SU-DHL-6 (cell line): ENCODE results near the gene EZH1.
"Not testable (repeated sequence)": the region's sequence is repeated elsewhere in the genome, so short reads cannot be mapped to it uniquely, and the experiment has no call there.

Experiments used
- H2AFZ ChIP-seq: fragments of 200-600 bp; sonication (generic); 2 replicates; pipeline ENCODE4 v1.6.1; 2014; ENCODE audit warnings: low read depth, mild to moderate bottlenecking, moderate library complexity, mixed read lengths, antibody characterized with exemption, low read length; ENCODE audit not compliant: severe bottlenecking
- H3F3A ChIP-seq: fragments of 200-600 bp; shearing (Covaris generic); 2 replicates; pipeline ENCODE4 v1.6.0; 2016; ENCODE audit warnings: antibody characterized with exemption, mild to moderate bottlenecking; ENCODE audit not compliant: insufficient read depth
- H3K27ac ChIP-seq: fragments of 200-600 bp; sonication (generic); 2 replicates; pipeline ENCODE4 v1.5.1; 2016; ENCODE audit warnings: low read depth, mild to moderate bottlenecking, low read length, moderate library complexity, mixed read lengths
- H3K27me3 ChIP-seq: fragments of 200-600 bp; sonication (generic), shearing (Covaris generic); 2 replicates; pipeline ENCODE4 v1.6.0; 2014; ENCODE audit warnings: mild to moderate bottlenecking, low read length
- H3K36me3 ChIP-seq: fragments of 200-600 bp; sonication (generic); 2 replicates; pipeline ENCODE4 v1.6.1; 2014; ENCODE audit warnings: mild to moderate bottlenecking, low read length, mixed read lengths
- H3K4me2 ChIP-seq: fragments of 300-600, 200-600 bp; shearing (Covaris generic), sonication (generic); 2 replicates; pipeline ENCODE4 v1.6.0; 2014; ENCODE audit warnings: low read length, low read depth, mild to moderate bottlenecking; ENCODE audit not compliant: poor library complexity, severe bottlenecking
- H3K4me3 ChIP-seq: fragments of 200-600 bp; sonication (generic); 2 replicates; pipeline ENCODE4 v1.5.1; 2014; ENCODE audit warnings: antibody characterized with exemption, low read length, mild to moderate bottlenecking, mixed read lengths; ENCODE audit not compliant: insufficient read depth, poor library complexity, severe bottlenecking
- H3K79me2 ChIP-seq: fragments of 200-600 bp; sonication (generic); 2 replicates; pipeline ENCODE4 v1.6.1; 2014; ENCODE audit warnings: mild to moderate bottlenecking, low read length, moderate library complexity; ENCODE audit not compliant: insufficient read depth
- H3K9ac ChIP-seq: fragments of 200-600 bp; sonication (generic); 2 replicates; pipeline ENCODE4 v1.7.0; 2014; ENCODE audit warnings: mild to moderate bottlenecking, low read length
- H3K9me2 ChIP-seq: fragments of 200-600 bp; sonication (generic); replicated peaks from 2 replicates; pipeline ENCODE4 v1.6.1; 2014; ENCODE audit warnings: low read length; ENCODE audit not compliant: insufficient read depth
- H3K9me3 ChIP-seq: fragments of 200-600 bp; sonication (generic); 2 replicates; pipeline ENCODE4 v1.6.1; 2014; ENCODE audit warnings: low read length, mixed read lengths; ENCODE audit not compliant: insufficient read depth
- H4K20me1 ChIP-seq: fragments of 200-600 bp; sonication (generic); 2 replicates; pipeline ENCODE4 v1.6.1; 2014; ENCODE audit warnings: low read depth, mild to moderate bottlenecking, antibody characterized with exemption, low read length, moderate library complexity, mixed read lengths
- EZH2phosphoT487 ChIP-seq: fragments of 200-600 bp; sonication (generic), shearing (Covaris generic); conservative IDR thresholded peaks from 2 replicates; pipeline ENCODE4 v1.6.1; 2018; ENCODE audit warnings: mild to moderate bottlenecking, antibody characterized with exemption, low read length, moderate library complexity, mixed read lengths
- TF ChIP-seq, protein P1 (sequence below): fragments of 200-600 bp; sonication (generic); IDR thresholded peaks from one replicate; pipeline ENCODE4 v1.5.1; 2017; ENCODE audit warnings: antibody characterized with exemption, mild to moderate bottlenecking, low read length, moderate library complexity; ENCODE audit not compliant: insufficient read depth, poor library complexity, severe bottlenecking

EZH1 gene

DNA sequence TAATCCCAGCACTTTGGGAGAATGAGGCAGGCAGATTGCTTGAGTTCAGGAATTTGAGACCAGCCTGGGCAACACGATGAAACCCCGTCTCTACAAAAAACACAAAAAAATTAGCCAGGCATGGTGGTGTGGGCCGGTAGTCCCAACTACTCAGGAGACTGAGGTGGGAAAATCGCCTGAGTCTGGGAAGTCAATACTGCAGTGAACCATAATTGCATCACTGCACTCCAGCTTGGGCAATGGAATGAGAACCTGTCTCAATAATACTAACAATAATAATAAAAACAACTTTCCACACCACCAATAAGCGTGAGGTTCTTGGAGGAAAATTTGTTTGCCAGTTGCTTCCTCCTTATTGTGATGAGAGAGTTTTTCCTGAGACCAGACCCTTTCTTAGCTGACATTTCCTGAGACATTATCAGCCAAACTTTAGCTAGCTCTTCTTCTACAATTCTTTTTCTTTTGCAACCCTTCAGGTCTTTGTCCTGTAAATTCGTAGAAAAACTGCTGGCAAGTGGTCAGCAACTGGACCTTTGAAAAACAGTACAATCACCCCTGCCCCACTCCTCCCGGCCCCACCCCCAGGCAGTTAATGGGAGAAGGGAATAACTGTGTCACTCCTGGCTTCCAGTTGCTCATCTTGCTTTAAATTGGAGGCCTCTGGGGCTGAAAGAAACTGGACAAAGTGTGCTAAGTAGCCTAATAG lies 3.5 kb upstream of the EZH1 start:
- Histone ChIP-seq H2AFZ (no peak overlapping the region), H3K9me2 (no peaks in the 10 kb centered on the region), H3K9ac (no peak overlapping the region), H3K9me3 (no peaks in the 10 kb centered on the region), H4K20me1 (no peaks in the 10 kb centered on the region), H3K27me3 (no peaks in the 10 kb centered on the region), H3K27ac (no peak overlapping the region), H3K79me2 (peaks cover 10% of the 10 kb centered on the region), H3F3A (no peaks in the 10 kb centered on the region), H3K4me3 (no peak overlapping the region), H3K36me3 (no peaks in the 10 kb centered on the region), H3K4me2 (no peak overlapping the region)
- TF ChIP-seq, protein P1, sequence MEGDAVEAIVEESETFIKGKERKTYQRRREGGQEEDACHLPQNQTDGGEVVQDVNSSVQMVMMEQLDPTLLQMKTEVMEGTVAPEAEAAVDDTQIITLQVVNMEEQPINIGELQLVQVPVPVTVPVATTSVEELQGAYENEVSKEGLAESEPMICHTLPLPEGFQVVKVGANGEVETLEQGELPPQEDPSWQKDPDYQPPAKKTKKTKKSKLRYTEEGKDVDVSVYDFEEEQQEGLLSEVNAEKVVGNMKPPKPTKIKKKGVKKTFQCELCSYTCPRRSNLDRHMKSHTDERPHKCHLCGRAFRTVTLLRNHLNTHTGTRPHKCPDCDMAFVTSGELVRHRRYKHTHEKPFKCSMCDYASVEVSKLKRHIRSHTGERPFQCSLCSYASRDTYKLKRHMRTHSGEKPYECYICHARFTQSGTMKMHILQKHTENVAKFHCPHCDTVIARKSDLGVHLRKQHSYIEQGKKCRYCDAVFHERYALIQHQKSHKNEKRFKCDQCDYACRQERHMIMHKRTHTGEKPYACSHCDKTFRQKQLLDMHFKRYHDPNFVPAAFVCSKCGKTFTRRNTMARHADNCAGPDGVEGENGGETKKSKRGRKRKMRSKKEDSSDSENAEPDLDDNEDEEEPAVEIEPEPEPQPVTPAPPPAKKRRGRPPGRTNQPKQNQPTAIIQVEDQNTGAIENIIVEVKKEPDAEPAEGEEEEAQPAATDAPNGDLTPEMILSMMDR, result no peak
- TF ChIP-seq EZH2phosphoT487, result no peak

DNA sequence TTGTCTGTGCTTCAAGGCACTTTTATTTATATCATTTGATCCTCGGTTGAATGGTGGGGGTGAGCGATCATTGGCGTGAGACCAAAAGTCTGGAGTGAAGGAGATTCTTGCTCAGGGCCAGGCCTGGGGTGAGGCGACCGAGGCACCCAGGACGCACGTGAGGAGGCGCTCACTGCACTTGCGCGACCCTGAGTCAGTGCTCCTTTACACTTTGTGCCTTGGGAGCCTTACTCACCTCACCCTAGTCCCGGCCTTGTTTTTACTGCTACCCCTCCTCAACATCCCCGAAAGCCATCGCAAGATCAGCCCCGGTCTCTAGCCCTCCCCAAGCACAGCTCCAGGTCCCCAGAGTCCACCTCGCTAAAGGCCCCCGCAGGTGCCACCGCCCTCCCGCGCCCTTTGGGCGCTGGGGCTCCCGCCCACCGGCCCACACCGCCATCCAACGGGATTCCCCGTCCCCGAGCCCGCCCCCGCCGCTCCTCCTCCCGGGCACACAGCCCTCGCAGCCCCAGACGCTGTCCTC lies 496 bp downstream of the EZH1 start:
- peak overlapping the region; percentile 40 for H3K27ac ChIP-seq

DNA sequence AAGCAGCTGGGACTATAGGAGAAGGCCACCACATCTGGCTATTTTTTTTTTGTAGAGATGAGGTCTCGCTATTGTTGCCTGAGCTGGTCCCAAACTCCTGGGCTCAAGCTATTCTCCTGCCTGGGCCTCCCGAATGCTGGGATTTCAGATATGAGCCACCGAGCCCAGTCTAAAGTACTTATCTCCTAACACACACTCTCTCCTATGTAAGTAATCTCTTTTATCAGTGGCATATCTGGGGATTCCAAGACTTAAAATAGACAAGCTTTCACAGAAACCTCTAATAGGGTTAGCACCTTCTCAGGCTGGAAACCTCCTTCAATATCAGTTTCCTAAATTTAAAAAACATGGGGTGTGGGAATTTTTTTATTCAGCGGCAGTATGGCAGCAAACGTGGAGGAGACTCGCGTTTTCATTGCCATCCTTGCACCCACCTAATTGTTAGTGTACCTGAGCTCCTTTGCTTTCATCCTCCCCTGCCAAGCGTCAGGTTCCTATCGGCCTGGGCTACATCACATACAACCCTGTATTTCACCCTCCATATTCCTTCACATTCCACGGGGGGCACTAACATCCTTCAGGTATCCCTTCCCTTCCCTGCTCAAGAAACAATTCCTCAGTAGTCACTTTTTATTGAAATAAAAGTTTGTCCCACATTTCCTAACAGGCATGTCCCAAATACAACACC lies 1.1 kb downstream of the EZH1 start:
- H3K4me2 ChIP-seq, result peak overlapping the region; percentile 97
- no peaks in the 10 kb centered on the region for H3K27me3 ChIP-seq
- no peaks in the 10 kb centered on the region for H3K9me2 ChIP-seq
- H3K36me3 ChIP-seq, result no peaks in the 10 kb centered on the region
- H3K27ac ChIP-seq, result peak overlapping the region; percentile 40
- no peaks in the 10 kb centered on the region for H4K20me1 ChIP-seq
- H3K9ac ChIP-seq, result peak overlapping the region; percentile 69
- peaks cover 21% of the 10 kb centered on the region for H3K79me2 ChIP-seq
- H3F3A ChIP-seq, result no peaks in the 10 kb centered on the region
- H3K9me3 ChIP-seq, result no peaks in the 10 kb centered on the region
- H2AFZ ChIP-seq, result peak overlapping the region; percentile 83
- TF ChIP-seq, protein P1, result no peak
- TF ChIP-seq EZH2phosphoT487, result no peak
- H3K4me3 ChIP-seq, result peak overlapping the region; percentile 70

More for the DNA sequence above, 496 bp downstream of the EZH1 start:
- H3K36me3 ChIP-seq, result no peaks in the 10 kb centered on the region
- no peaks in the 10 kb centered on the region for H3K9me2 ChIP-seq
- peak overlapping the region; percentile 97 for H3K4me2 ChIP-seq
- H2AFZ ChIP-seq, result peak overlapping the region; percentile 83
- H3K79me2 ChIP-seq, result peaks cover 21% of the 10 kb centered on the region
- H3K27me3 ChIP-seq, result no peaks in the 10 kb centered on the region
- H3F3A ChIP-seq, result no peaks in the 10 kb centered on the region
- H3K4me3 ChIP-seq, result peak overlapping the region; percentile 70
- no peak for TF ChIP-seq EZH2phosphoT487
- TF ChIP-seq, protein P1, result no peak
- peak overlapping the region; percentile 69 for H3K9ac ChIP-seq
- no peaks in the 10 kb centered on the region for H4K20me1 ChIP-seq
- H3K9me3 ChIP-seq, result no peaks in the 10 kb centered on the region

DNA sequence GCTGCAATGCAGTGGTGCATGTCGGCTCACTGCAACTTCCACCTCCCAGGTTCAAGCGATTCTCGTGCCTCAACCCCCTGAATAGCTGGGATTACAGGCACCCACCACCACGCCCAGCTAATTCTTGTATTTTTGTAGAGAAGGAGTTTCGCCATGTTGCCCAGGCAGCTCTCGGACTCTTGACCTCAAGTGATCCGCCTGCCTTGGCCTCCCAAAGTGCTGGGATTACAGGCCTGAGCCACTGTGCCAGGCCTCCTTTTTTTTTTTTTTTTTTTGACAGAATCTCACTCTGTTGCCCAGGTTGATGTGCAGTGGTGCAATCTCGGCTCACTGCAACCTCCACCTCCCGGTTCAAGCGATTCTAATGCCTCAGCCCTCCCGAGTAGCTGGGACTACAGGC lies 1.9 kb downstream of the EZH1 start:
- not testable (repeated sequence) for H3K36me3 ChIP-seq, H3F3A ChIP-seq, H4K20me1 ChIP-seq, H3K4me2 ChIP-seq, H3K27me3 ChIP-seq, H3K4me3 ChIP-seq, H3K9me3 ChIP-seq, H3K9me2 ChIP-seq, H3K27ac ChIP-seq, H2AFZ ChIP-seq
- peak overlapping the region; percentile 69; the same call in 1 of the 2 replicates for H3K9ac ChIP-seq
- peaks cover 21% of the 10 kb centered on the region for H3K79me2 ChIP-seq
